Smooth muscle cell (in vitro differentiated cells): ENCODE data around the gene LIN28B. TPM values are rescaled to one million over a fixed set of nuclear protein-coding genes. Genes with fewer than 3 reads are reported as not detected.
A peak's percentile ranks its signal among the peaks of the same experiment; 100 is the strongest.

Source experiments
- DNase-seq: peaks from one replicate; lab custom pipeline; 2025; ENCODE audit not compliant: unreplicated experiment; lab: John Stamatoyannopoulos, UW
- H2AFZ ChIP-seq: fragments of 200-600 bp; sonication (generic); 2 replicates; pipeline ENCODE4 v1.6.0; 2016; ENCODE audit warnings: antibody characterized with exemption, low read depth, mild to moderate bottlenecking
- H3F3A ChIP-seq: fragments of 200-600 bp; sonication (generic); 2 replicates; pipeline ENCODE4 v1.6.0; 2017; ENCODE audit warnings: antibody characterized with exemption, low read depth
- H3K27ac ChIP-seq: fragments of 200-600 bp; sonication (generic); 2 replicates; pipeline ENCODE4 v1.5.1; 2016; ENCODE audit warnings: low read depth, mild to moderate bottlenecking
- H3K27me3 ChIP-seq: fragments of 200-600 bp; sonication (generic); 2 replicates; pipeline ENCODE4 v1.6.1; 2016; ENCODE audit warnings: low read depth, mild to moderate bottlenecking
- H3K36me3 ChIP-seq: fragments of 200-600 bp; sonication (generic); 2 replicates; pipeline ENCODE4 v1.5.1; 2016; ENCODE audit warnings: low read depth
- H3K4me1 ChIP-seq: fragments of 200-600 bp; sonication (generic); 2 replicates; pipeline ENCODE4 v1.5.1; 2016; ENCODE audit warnings: low read depth
- H3K4me2 ChIP-seq: fragments of 200-600 bp; sonication (generic); 2 replicates; pipeline ENCODE4 v1.6.0; 2016; ENCODE audit warnings: mild to moderate bottlenecking
- H3K4me3 ChIP-seq: fragments of 200-600 bp; sonication (generic); 2 replicates; pipeline ENCODE4 v1.5.1; 2016; ENCODE audit warnings: mild to moderate bottlenecking
- H3K79me2 ChIP-seq: fragments of 200-600 bp; sonication (generic); 2 replicates; pipeline ENCODE4 v1.6.0; 2016; ENCODE audit warnings: low read depth, mild to moderate bottlenecking
- H3K9ac ChIP-seq: fragments of 200-600 bp; sonication (generic); 2 replicates; pipeline ENCODE4 v1.6.0; 2016; ENCODE audit warnings: low read depth
- H3K9me3 ChIP-seq: fragments of 200-600 bp; sonication (generic); replicated peaks from 2 replicates; pipeline ENCODE4 v1.5.1; 2016; ENCODE audit warnings: low read depth
- H4K20me1 ChIP-seq: fragments of 200-600 bp; sonication (generic); 2 replicates; pipeline ENCODE4 v1.6.0; 2016; ENCODE audit warnings: low read depth
- CTCF ChIP-seq: fragments of 200-600 bp; sonication (generic); IDR thresholded peaks from 2 replicates; pipeline ENCODE4 v1.5.1; 2017; ENCODE audit warnings: borderline replicate concordance, mild to moderate bottlenecking, antibody characterized with exemption; ENCODE audit not compliant: insufficient read depth, poor library complexity, severe bottlenecking
- WGBS: methylation state at CpG from one replicate; pipeline ENCODE4 v1.1.7; 2016; ENCODE audit warnings: low lambda C conversion rate; 5-methylcytosine and 5-hydroxymethylcytosine counted together
- polyA plus RNA-seq: library from polyadenylated mRNA; unstranded; fragments of >200 nt; fragmentation: Nextera tagmentation; extraction: Ambion mirVana; gene quantifications from 2 replicates; pipeline ENCODE4 v1.2.1, GENCODE V29; 2016
- total RNA-seq: library from RNA; depleted of rRNA; stranded (reverse); fragments of >200 nt; gene quantifications from 2 replicates; pipeline ENCODE4 v1.2.3, GENCODE V29; 2014

LIN28B gene
- total and polyA plus RNA-seq, 2 experiments from 2014 or later: 1.4 to 11.6 TPM

- H4K20me1 ChIP-seq: no peaks in the 10 kb centered on the region
- H3K27me3 ChIP-seq: no peaks in the 10 kb centered on the region
- peak overlapping the region; percentile 58 for H3K4me3 ChIP-seq
- H3K4me1 ChIP-seq: peaks cover 25% of the 10 kb centered on the region
- no peak overlapping the region for H3K9ac ChIP-seq
- H3K36me3 ChIP-seq: no peaks in the 10 kb centered on the region
- no peak for TF ChIP-seq CTCF
- peak overlapping the region; percentile 84 for H3K4me2 ChIP-seq
- 5% methylated on average over 7 of the region's 7 CpGs for WGBS
- H2AFZ ChIP-seq: peak overlapping the region; percentile 92
- H3K79me2 ChIP-seq: peaks cover 5% of the 10 kb centered on the region
- H3K9me3 ChIP-seq: no peaks in the 10 kb centered on the region
- DNase-seq: no peak
- no peak overlapping the region for H3K27ac ChIP-seq
- H3F3A ChIP-seq: no peaks in the 10 kb centered on the region
Measured at GRCh38 chr6:104941729-104942091, 15.2 kb upstream of the LIN28B start.

- H3K36me3 ChIP-seq: no peaks in the 10 kb centered on the region
- TF ChIP-seq CTCF: no peak
- H3K9ac ChIP-seq: no peak overlapping the region
- no peaks in the 10 kb centered on the region for H3F3A ChIP-seq
- no peaks in the 10 kb centered on the region for H3K27me3 ChIP-seq
- peaks cover 5% of the 10 kb centered on the region for H3K79me2 ChIP-seq
- peaks cover 31% of the 10 kb centered on the region for H3K4me1 ChIP-seq
- H3K9me3 ChIP-seq: no peaks in the 10 kb centered on the region
- no peak overlapping the region for H3K4me2 ChIP-seq
- no peak overlapping the region for H3K27ac ChIP-seq
- no peaks in the 10 kb centered on the region for H4K20me1 ChIP-seq
- DNase-seq: no peak
- no peak overlapping the region for H2AFZ ChIP-seq
- no peak overlapping the region for H3K4me3 ChIP-seq
- whole genome bisulfite sequencing: 75% methylated on average over 3 of the region's 3 CpGs
Measured at GRCh38 chr6:104943781-104944180, 13.1 kb upstream of the LIN28B start.

- Histone ChIP-seq H3K4me1 (peaks cover 57% of the 10 kb centered on the region), H2AFZ (no peak overlapping the region), H4K20me1 (no peaks in the 10 kb centered on the region), H3K27ac (no peak overlapping the region), H3K27me3 (no peaks in the 10 kb centered on the region), H3K79me2 (peaks cover 5% of the 10 kb centered on the region), H3K9ac (no peak overlapping the region), H3K36me3 (no peaks in the 10 kb centered on the region), H3K9me3 (no peaks in the 10 kb centered on the region), H3K4me3 (no peak overlapping the region), H3K4me2 (no peak overlapping the region), H3F3A (no peaks in the 10 kb centered on the region)
- no peak for TF ChIP-seq CTCF
- no peak for DNase-seq
- 70% methylated on average over 2 of the region's 2 CpGs for WGBS
Measured at GRCh38 chr6:104949206-104949605, 7.7 kb upstream of the LIN28B start.

- Histone ChIP-seq H3K4me1 (peaks cover 71% of the 10 kb centered on the region), H2AFZ (peak overlapping the region; percentile 91), H3K4me2 (peak overlapping the region; percentile 93), H3K4me3 (peak overlapping the region; percentile 64), H3K79me2 (no peaks in the 10 kb centered on the region), H3K9ac (no peak overlapping the region), H3K27ac (no peak overlapping the region), H3K9me3 (no peaks in the 10 kb centered on the region), H3K36me3 (no peaks in the 10 kb centered on the region), H4K20me1 (no peaks in the 10 kb centered on the region), H3K27me3 (no peaks in the 10 kb centered on the region), H3F3A (no peaks in the 10 kb centered on the region)
- DNase-seq: no peak
- WGBS: 59% methylated on average over 1 of the region's 1 CpG
- TF ChIP-seq CTCF: no peak
Measured at GRCh38 chr6:104951677-104952076, 5.2 kb upstream of the LIN28B start.
